Measurements from ENCODE around the gene ZNF862. TPM values are rescaled to one million over a fixed set of nuclear protein-coding genes. Genes with fewer than 3 reads are reported as not detected.

Gene ZNF862
- total RNA-seq, 1 donor from 2014 or later = 15.9 TPM

DNA sequence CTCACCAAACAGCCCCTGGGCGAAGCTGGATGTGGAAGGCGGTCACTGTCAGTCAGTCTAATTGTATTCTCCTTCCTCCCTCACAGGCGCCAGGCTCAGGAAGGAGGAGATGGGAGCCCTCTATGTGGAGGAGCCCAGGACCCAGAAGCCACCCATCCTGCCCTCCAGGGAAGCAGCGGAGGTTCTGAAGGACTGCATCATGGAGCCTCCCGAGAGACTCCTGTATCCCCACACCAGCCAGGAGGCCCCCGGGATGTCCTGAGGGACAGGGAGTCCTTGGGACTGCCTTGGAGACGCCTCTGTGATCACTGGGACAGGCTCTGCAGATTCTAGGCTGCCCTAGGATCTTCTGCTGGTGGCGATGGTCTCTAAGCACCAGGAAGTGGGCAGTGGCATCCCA is 25.8 kb downstream of the ZNF862 start:
- TF ChIP-seq, protein P1, sequence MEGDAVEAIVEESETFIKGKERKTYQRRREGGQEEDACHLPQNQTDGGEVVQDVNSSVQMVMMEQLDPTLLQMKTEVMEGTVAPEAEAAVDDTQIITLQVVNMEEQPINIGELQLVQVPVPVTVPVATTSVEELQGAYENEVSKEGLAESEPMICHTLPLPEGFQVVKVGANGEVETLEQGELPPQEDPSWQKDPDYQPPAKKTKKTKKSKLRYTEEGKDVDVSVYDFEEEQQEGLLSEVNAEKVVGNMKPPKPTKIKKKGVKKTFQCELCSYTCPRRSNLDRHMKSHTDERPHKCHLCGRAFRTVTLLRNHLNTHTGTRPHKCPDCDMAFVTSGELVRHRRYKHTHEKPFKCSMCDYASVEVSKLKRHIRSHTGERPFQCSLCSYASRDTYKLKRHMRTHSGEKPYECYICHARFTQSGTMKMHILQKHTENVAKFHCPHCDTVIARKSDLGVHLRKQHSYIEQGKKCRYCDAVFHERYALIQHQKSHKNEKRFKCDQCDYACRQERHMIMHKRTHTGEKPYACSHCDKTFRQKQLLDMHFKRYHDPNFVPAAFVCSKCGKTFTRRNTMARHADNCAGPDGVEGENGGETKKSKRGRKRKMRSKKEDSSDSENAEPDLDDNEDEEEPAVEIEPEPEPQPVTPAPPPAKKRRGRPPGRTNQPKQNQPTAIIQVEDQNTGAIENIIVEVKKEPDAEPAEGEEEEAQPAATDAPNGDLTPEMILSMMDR (IDR thresholded peaks at IDR 0.05) = no peak
- Mint-ChIP-seq H3K4me3 (ENCODE audit: unreplicated experiment) (no peak overlapping the region), H3K4me1 (ENCODE audit: low read depth) (no peaks in the 10 kb centered on the region), H3K27ac (ENCODE audit: unreplicated experiment) (no peak overlapping the region), H3K27me3 (ENCODE audit: low read depth) (no peaks in the 10 kb centered on the region), H3K9me3 (ENCODE audit: low read depth) (no peaks in the 10 kb centered on the region), H3K36me3 (ENCODE audit: low read depth) (peaks cover 6% of the 10 kb centered on the region)
- DNase-seq (ENCODE audit: low spot score) = no peak

DNA sequence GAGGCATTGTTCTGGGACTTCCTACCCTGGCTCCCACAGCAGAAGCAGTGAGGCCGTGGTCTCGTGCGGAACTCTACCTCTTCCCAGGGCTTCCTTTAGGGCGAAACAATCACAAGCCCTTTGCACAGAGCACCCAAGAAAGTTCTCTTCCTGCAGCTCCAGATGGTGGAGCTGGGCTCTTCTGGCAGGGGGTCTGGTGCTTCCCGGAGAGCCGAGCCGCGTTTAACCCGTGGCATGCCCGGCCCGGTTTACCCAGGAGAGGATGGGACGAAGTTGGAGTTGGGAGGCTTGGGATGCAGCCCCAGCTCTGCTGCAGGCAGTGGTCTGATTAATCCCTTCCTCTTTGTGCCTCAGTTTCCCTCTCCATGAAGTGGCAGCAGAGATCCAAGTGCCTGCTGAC is 26.6 kb downstream of the ZNF862 start:
- H3K9me3 Mint-ChIP-seq (ENCODE audit: low read depth) = no peaks in the 10 kb centered on the region
- H3K36me3 Mint-ChIP-seq (ENCODE audit: low read depth) = peaks cover 4% of the 10 kb centered on the region
- H3K4me1 Mint-ChIP-seq (ENCODE audit: low read depth) = no peaks in the 10 kb centered on the region
- no peak for DNase-seq (ENCODE audit: low spot score)
- TF ChIP-seq, protein P1 (IDR thresholded peaks at IDR 0.05) = no peak
- H3K27ac Mint-ChIP-seq (ENCODE audit: unreplicated experiment) = no peak overlapping the region
- no peaks in the 10 kb centered on the region for H3K27me3 Mint-ChIP-seq (ENCODE audit: low read depth)
- no peak overlapping the region for H3K4me3 Mint-ChIP-seq (ENCODE audit: unreplicated experiment)

DNA sequence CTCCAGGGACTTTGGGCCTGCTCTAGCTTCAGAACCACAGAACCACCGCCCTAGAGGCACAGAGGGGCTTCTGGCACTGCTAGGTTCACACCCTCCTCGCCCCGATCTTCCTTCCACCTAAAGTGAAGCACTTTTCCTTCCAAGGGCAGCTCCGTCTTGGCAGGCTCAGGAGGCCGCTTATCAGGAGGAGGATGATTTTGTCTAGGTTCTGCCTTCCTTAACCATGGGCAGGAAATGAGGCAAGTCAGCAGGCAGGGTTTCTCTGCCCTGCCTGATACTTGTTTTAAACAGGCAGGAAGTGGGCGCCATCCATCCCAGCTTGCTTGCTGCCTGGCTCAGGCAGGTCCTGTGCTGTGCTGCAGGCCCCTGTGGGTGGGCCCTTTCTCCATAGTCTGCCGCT is 27.3 kb downstream of the ZNF862 start:
- H3K4me1 Mint-ChIP-seq (ENCODE audit: low read depth) = no peaks in the 10 kb centered on the region
- TF ChIP-seq, protein P1 (IDR thresholded peaks at IDR 0.05) = no peak
- H3K27ac Mint-ChIP-seq (ENCODE audit: unreplicated experiment) = no peak overlapping the region
- H3K9me3 Mint-ChIP-seq (ENCODE audit: low read depth) = no peaks in the 10 kb centered on the region
- peaks cover 3% of the 10 kb centered on the region for H3K36me3 Mint-ChIP-seq (ENCODE audit: low read depth)
- DNase-seq (ENCODE audit: low spot score) = no peak
- no peak overlapping the region for H3K4me3 Mint-ChIP-seq (ENCODE audit: unreplicated experiment)
- no peaks in the 10 kb centered on the region for H3K27me3 Mint-ChIP-seq (ENCODE audit: low read depth)

DNA sequence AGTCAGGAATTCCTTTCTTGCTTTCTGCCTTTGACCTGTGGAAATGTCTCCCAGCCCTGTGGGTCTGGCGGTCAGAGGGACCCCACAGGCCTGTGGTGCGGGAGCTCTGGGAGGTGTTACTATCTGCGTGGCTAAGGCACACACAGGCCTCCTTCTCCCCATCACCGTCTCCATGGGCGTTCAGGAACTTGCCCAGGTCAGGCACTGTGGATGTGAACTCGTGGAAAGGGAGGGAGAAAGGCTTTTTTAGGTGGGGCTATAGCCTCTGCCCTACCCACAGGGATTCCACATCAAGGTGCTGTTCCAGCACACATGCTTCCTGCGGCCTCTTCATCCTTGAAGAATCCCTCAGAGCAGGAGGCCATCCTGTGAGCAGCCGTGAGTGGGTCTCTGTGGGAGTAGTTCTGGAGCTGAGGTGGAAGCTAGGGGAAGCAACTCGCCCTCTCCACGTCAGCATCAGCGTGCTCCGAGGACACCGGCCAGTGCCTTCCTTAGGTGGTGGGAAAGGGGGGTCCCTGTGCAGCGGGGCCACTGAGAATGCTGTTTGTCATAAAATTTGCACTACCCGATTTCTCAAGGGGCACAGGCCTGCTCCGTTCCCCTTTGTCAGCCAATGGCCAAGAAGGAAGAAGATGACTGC is 28.1 kb downstream of the ZNF862 start:
- no peaks in the 10 kb centered on the region for H3K4me1 Mint-ChIP-seq (ENCODE audit: low read depth)
- TF ChIP-seq, protein P1 (IDR thresholded peaks at IDR 0.05) = no peak
- no peak for DNase-seq (ENCODE audit: low spot score)
- H3K36me3 Mint-ChIP-seq (ENCODE audit: low read depth) = no peaks in the 10 kb centered on the region
- no peaks in the 10 kb centered on the region for H3K9me3 Mint-ChIP-seq (ENCODE audit: low read depth)
- no peak overlapping the region for H3K4me3 Mint-ChIP-seq (ENCODE audit: unreplicated experiment)
- H3K27ac Mint-ChIP-seq (ENCODE audit: unreplicated experiment) = no peak overlapping the region
- no peaks in the 10 kb centered on the region for H3K27me3 Mint-ChIP-seq (ENCODE audit: low read depth)

DNA sequence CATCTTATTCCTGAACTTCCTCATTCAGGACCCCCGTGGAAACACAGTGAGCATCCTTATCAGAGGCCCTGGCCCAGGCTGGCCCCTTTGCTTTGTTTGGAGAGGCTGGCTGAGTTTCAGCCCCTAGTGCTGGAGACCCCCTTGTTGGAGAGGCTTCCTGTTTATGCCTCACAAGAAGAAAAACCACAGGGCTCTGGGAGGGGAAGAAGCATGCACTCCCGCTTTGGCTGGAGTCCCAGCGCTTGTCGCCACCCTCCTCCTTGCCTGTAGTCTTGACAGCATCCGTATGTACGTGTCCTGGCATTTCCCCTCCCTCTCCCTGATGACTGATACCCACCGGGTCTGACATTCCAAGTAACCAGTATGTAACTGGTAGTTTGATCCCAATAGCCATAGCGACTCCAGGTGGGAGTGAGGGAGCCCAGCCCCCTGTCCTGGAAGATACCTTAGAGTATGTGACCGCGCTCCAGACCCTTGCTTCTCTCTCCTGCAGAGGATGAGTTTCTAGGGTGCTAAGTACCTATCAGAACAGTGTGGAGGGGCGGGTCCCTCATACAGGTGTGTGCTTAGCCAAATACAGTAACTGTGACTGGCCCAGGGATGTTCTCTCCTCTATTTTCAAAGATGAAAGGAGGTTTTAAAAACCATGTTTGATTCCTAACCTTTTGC is 28.7 kb downstream of the ZNF862 start:
- TF ChIP-seq, protein P1 (IDR thresholded peaks at IDR 0.05) = no peak
- DNase-seq (ENCODE audit: low spot score) = no peak

More for the DNA sequence above, 28.7 kb downstream of the ZNF862 start:
- H3K4me1 Mint-ChIP-seq (ENCODE audit: low read depth) = peaks cover 3% of the 10 kb centered on the region
- H3K27ac Mint-ChIP-seq (ENCODE audit: unreplicated experiment) = no peak overlapping the region
- H3K4me3 Mint-ChIP-seq (ENCODE audit: unreplicated experiment) = no peak overlapping the region
- no peaks in the 10 kb centered on the region for H3K27me3 Mint-ChIP-seq (ENCODE audit: low read depth)
- H3K9me3 Mint-ChIP-seq (ENCODE audit: low read depth) = no peaks in the 10 kb centered on the region
- H3K36me3 Mint-ChIP-seq (ENCODE audit: low read depth) = no peaks in the 10 kb centered on the region
